NCI-H1694 (cell line): ENCODE measurements around the gene HAUS1.
A peak's percentile ranks its signal among the peaks of the same experiment; 100 is the strongest.
"Not testable (repeated sequence)": the region's sequence is repeated elsewhere in the genome, so short reads cannot be mapped to it uniquely, and the experiment has no call there.

ENCODE experiments used
- DNase-seq: peaks from one replicate; lab custom pipeline; 2025; lab: John Stamatoyannopoulos, UW

HAUS1 gene

DNA sequence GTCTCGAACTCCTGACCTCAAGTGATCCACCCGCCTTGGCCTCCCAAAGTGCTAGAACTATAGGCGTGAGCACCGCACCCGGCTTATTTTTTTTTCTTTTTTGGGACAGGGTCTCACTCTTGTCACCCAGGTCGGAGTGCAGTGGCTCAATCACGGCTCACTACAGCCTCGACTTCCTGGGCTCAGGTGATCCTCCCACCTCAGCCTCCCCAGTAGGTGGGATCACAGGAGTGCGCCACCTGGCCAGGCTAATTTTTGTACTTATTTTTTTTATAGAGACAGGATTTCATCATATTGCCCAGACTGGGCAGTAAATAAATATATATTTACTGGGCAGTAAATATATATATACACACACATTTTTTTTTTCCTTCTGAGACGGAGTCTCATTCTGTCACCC, 8.7 kb upstream of the HAUS1 start:
- no peak for DNase-seq

- DNase-seq = no peak
Measured at GRCh38 chr18:46096651-46097300, 7.4 kb upstream of the HAUS1 start.

GRCh38 chr18:46097431-46097800, 6.8 kb upstream of the HAUS1 start:
- no peak for DNase-seq

DNA sequence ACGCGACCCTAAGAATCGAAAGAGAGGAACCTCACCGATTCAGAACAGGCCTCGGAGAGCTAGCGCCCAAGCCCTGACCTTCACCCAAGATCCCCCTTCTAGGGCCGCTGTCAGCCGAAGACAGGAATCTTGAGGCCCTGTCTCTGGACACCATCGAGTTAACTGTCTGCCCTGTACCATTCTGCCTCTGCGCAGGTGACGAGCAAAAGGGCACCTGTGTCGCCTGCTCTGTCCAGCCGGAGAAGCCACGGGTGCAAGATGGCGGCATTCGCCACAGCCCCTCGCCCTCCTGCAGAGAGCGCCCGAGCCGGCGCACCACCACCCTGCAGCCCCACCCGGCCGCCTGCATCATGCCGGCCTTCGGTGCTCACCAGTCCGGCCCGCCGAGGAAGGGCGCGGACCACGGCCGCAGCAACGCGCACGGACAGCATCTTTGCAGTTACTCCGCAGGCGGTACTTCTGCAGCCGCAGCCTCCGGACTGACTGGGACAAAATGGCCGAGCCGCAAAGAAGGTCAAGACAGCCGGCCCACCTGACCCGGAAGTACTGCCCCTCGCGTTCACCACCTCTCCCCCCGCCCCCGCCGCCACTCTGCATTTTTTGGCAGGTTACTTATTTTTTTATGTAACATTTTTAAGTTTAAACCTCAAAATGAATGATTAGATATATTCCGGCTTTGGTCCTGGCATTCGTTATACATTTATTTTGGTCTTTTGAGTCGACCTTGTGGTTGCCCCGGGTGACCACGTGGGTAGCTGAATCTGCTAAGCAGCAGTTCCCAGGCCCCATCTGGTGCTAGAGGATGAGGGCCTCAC, 6.2 kb upstream of the HAUS1 start, which contains the start of gene ATP5F1A:
ATP5F1A (minus strand) TSS at position 496 of the 815 bp plus-strand sequence; CDS start at position 431, 65 bp downstream.
- peak; percentile 36 for DNase-seq

DNA sequence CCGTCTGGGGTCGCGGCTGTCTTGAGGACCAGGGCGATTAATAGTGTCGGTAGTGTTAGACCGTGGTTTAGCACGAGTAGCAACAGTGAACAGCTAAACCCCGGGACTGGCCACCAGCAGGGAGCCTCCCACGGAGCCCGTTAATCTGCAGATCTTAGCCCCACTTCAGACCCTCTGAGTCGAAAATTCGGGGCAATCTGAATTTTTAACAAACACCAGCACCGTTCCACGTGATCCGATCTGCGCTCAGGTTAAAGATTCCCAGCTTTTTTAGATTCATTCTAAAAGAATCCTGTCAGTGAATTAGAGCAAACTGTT, 5.6 kb upstream of the HAUS1 start:
- peak; percentile 22 for DNase-seq

DNA sequence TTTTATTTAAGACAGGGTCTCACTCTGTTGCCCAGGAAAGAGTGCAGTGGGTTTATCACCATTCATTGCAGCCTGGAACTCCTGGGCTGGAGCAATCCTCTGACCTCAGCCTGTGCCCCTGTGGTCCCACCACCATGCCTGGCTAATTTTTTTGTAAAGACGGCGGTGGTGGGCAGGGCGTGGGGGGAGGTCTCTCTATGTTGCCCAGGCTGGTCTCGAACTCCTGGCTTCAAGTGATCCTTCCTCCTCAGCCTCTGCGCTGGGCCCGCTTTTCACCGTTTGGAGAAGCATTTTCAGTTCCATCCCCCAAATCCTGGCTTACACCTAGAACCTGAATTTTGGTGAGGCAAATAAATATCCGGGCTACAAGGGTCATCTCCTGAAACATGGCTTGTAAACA, 4.7 kb upstream of the HAUS1 start:
- no peak for DNase-seq

- no peak for DNase-seq
Measured at GRCh38 chr18:46109386-46109785, 5.2 kb downstream of the HAUS1 start.

- no peak for DNase-seq
Measured at GRCh38 chr18:46110406-46110805, 6.2 kb downstream of the HAUS1 start.

GRCh38 chr18:46113751-46114150, 9.6 kb downstream of the HAUS1 start:
- no peak for DNase-seq

DNA sequence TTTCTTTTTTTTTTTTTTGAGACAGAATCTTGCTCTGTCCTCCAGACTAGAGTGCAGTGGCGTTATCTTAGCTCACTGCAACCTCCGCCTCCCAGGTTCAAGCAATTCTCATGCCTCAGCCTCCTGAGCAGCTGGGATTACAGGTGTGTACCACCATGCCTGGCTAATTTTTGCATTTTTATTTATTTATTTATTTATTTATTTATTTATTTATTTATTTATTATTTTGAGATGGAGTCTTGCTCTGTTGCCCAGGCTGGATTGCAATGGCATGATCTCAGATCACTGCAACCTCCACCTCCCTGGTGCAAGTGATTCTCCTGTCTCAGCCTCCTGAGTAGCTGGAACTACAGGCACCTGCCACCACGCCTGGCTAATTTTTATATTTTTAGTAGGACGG, 22.4 kb downstream of the HAUS1 start:
- not testable (repeated sequence) for DNase-seq

- no peak for DNase-seq
Measured at GRCh38 chr18:46130061-46130460, 25.9 kb downstream of the HAUS1 start.

GRCh38 chr18:46130549-46130948, 26.4 kb downstream of the HAUS1 start:
- DNase-seq = not testable (repeated sequence)

- no peak for DNase-seq
Measured at GRCh38 chr18:46133534-46133933, 29.3 kb downstream of the HAUS1 start.

- DNase-seq = no peak
Measured at GRCh38 chr18:46134920-46135675, 30.9 kb downstream of the HAUS1 start.

- DNase-seq = no peak
Measured at GRCh38 chr18:46140173-46140572, 36.0 kb downstream of the HAUS1 start.

DNA sequence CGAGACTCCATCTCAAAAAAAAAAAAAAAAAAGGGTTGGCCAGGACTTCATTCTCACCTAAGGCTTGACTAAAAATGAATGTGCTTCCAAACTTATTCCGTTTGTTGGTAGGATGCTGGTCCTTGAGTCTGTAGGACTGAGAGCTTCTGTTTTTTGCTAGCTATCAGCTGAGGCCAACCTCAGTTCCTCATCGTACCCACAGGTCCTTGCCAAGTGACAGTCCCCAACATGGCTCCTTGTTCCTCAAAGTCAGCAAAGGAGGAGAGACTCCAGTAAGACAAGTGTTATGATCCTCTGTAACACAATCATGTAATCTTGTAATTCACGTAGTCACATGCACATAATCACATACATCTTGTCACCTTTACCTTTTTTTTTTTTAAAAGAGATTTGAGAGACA, 37.0 kb downstream of the HAUS1 start:
- DNase-seq = no peak

GRCh38 chr18:46148810-46149209, 44.6 kb downstream of the HAUS1 start:
- peak; percentile 34 for DNase-seq

- DNase-seq = no peak
Measured at GRCh38 chr18:46152436-46152807, 48.2 kb downstream of the HAUS1 start.

GRCh38 chr18:46152808-46153617, 48.8 kb downstream of the HAUS1 start:
- no peak for DNase-seq

GRCh38 chr18:46155641-46156051, 51.5 kb downstream of the HAUS1 start:
- no peak for DNase-seq

DNA sequence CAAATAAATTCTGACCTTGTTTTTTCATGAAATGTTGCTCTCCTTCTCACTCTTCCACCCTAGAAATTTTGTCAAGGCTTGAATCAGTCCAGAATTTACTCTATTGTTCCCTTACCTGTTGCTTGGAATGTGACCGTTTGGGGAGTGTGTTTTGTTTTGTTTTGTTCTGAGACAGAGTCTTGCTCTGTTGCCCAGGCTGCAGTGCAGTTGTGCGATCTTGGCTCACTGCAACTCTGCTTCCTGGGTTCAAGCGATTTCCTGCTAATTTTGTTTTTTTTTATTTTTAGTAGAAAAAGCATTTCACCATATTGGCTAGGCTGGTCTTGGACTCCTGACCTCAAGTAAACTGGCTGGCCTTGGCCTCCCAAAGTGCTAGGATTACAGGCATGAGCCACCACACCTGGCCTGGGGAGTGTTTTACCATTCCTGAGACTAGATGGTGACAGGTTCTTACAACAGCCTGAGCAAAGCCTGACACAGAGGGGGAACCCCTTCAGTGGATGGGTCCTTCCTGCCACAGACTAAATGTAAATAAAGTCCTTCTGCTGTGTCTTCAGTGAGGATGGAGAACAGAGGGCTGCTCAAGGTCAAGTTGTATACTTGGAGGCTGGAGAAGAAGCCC, 52.0 kb downstream of the HAUS1 start:
- DNase-seq = no peak

GRCh38 chr18:46156843-46157242, 52.7 kb downstream of the HAUS1 start:
- no peak for DNase-seq
